ENCODE data around the gene CNN3.
A peak's percentile ranks its signal among the peaks of the same experiment; 100 is the strongest.

DNA sequence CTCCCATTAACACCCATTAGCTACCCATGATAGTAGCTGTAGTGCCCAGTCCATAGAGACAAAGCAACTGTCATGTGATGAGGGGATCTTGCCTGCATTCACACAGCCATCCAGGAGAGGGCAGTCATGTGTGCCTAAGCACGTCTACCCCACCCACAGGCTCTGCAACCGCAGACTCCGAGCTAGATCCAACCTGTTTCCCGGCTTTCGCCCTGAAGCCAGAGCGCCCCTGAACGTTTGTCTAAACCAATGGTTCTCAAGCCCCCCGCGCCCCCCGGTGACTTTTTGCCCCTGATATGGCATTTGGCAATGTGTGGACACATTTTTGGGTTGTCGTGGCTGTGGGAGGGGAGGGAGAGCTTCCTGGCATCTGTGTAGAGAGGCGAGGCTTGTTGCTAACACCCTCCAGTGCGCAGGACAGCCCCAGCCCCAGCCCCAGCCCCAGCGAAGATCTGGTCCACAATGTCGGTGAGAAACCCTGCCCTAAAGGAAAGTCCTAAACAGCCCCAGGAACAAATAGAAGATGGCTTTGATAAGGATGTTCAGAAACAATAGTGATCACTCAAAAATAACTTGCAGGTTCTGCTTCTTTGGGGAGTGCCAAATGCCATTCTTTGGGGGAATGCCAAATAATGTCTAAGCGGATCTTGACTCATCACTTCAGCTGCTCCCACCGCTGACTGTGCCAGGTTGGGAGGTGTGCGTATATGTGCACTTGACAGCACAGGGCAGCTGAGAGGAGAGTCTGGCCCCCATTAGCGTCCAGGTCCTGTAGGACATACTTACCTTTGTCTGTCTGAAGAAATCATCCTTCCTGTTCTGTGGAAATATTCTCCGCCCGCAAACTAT lies 72.2 kb downstream of the CNN3 start:
- peak; percentile 90 to 99 (median 96) for TF ChIP-seq CTCF (IDR thresholded peaks at IDR 0.05)
- TF ChIP-seq POLR2A (IDR thresholded peaks at IDR 0.05), result no peak
- peak in 1 of 2 donors; percentile 87 for TF ChIP-seq EP300 (IDR thresholded peaks at IDR 0.05)

All from tibial nerve (tissue), 4 donors.